Fibroblast of pulmonary artery (primary cell): ENCODE data around the gene ZNF692.

Experiments used
- DNase-seq: peaks from one replicate; pipeline ENCODE4 v3.0.0-alpha.2; 2010; ENCODE audit warnings: low read depth
- H3K4me3 ChIP-seq: replicated peaks from 2 replicates; pipeline ENCODE4 v1.5.1; 2011; ENCODE audit warnings: low read depth, mild to moderate bottlenecking, control low read depth, low read length, moderate library complexity
- TF ChIP-seq, protein P1 (sequence below): IDR thresholded peaks from 2 replicates; pipeline ENCODE4 v1.5.1; 2011; ENCODE audit warnings: mild to moderate bottlenecking, control low read depth, low read length, inconsistent platforms; ENCODE audit errors: missing control alignments

ZNF692 gene

DNA sequence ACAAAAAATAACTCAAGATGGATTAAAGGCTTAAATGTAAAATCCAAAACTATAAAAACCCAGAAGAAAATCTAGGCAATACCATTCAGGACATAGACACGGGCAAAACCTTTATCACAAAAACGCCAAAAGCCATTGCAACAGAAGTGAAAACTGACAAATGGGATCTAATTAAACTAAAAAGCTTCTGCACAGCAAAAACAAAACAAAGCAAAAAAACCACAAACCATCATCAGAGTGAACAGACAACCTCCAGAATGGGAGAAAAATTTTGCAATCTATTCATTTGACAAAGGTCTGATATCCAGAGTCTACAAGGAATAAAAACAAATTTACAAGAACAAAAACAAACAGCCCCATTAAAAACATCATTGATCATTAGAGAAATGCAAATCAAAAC is 42.7 kb upstream of the ZNF692 start:
- H3K4me3 ChIP-seq = no peak overlapping the region
- DNase-seq = no peak
- TF ChIP-seq, protein P1, sequence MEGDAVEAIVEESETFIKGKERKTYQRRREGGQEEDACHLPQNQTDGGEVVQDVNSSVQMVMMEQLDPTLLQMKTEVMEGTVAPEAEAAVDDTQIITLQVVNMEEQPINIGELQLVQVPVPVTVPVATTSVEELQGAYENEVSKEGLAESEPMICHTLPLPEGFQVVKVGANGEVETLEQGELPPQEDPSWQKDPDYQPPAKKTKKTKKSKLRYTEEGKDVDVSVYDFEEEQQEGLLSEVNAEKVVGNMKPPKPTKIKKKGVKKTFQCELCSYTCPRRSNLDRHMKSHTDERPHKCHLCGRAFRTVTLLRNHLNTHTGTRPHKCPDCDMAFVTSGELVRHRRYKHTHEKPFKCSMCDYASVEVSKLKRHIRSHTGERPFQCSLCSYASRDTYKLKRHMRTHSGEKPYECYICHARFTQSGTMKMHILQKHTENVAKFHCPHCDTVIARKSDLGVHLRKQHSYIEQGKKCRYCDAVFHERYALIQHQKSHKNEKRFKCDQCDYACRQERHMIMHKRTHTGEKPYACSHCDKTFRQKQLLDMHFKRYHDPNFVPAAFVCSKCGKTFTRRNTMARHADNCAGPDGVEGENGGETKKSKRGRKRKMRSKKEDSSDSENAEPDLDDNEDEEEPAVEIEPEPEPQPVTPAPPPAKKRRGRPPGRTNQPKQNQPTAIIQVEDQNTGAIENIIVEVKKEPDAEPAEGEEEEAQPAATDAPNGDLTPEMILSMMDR = no peak

DNA sequence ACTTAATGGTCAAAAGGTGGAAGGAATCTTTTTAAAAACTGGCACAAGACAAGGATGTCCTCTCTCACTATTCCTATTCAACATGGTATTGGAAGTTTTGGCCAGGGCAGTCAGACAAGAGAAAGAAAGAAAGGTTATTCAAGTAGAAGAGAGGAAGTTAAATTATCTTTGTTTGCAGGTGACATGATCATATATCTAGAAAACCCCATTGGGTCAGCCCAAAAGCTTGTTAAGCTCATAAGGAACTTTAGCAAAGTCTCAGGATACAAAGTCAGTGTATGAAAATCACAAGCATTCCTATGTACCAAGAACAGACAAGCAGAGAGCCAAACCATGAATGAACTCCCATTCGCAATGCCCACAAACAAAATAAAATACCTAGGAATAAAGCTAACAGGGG is 41.8 kb upstream of the ZNF692 start:
- DNase-seq = no peak
- H3K4me3 ChIP-seq = no peak overlapping the region
- TF ChIP-seq, protein P1 = no peak

DNA sequence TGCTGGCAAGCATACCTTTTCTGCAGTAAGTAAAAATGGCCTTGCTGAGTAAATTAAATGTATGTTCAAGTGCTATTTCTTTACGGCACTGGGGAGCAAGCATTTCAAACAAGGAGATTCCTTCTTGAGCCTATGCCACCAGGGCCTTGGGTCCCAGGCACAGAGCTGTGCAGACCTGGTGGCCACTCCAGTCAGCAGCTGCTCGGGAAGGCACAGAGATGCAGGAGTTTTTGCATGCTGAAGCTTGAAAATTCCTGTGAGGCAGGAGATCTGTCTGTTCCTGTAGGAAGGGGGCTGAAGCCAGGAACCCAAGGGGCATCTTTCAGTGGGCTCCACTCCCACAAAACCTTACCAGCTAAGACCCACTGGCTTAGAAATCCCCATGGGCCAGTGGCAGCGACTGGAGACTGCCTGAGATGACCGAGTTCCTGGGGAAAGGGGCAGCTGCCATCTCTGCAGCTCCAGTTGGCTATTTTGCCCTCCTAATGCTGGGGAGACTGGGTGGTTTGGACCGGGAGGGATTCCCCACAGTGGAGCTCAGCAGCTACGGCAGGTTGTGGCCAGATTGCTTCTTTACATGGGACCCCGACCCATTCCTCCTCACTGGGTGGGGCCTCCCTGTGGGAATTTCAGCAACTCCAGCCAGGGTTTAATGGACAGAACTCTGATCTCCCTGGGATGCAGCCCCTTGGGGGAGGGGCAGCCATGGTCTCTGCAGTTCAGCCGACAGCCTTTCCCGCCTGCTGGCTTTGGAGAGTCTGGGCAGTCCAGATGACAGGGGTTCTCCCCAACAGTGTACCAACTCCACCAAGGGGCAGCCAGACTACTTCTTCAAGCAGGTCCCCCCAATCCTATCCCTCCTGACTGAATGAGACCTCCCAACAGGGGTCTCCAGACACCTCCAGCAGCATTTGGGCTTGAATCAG is 38.8 kb upstream of the ZNF692 start:
- TF ChIP-seq, protein P1 = no peak
- no peak for DNase-seq
- no peak overlapping the region for H3K4me3 ChIP-seq

DNA sequence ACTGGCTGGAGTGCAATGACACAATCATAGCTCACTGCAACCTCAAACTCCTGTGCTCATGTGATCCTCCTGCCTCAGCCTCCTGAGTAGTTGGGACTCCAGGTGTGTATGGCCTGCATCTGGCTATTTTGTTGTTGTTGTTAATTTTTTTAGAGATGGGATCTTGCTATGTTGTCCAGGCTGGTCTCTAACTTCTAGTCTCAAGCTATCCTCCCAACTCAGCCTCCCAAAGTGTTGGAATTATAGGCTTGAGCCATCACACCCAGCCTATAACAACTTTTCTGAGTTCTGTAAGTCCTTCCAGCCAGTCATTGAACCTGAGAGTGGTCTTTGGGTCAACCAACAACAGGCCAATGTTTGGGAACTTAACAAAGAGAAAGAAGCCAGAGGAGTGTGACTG is 36.0 kb upstream of the ZNF692 start:
- no peak for DNase-seq
- no peak overlapping the region for H3K4me3 ChIP-seq
- TF ChIP-seq, protein P1 = no peak

DNA sequence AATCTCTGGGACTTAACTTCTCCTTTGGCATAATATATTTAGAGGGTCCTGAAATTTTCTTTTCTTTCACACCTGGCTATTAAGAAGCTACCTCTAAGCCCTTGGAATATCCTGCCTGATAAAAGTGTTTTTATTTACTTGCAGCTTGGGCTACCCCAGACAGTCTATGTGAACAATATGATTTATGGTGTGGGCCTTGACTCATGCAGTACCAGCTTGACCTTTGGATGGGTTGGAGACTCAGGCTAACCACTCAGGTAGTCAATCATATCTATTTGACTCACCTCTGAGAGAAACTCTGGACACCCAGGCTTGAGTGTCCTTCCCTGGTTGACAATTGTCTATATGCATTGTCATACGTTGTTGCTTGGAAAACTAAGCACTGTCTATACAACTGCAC is 33.7 kb upstream of the ZNF692 start:
- DNase-seq = no peak
- H3K4me3 ChIP-seq = no peak overlapping the region
- TF ChIP-seq, protein P1 = no peak

DNA sequence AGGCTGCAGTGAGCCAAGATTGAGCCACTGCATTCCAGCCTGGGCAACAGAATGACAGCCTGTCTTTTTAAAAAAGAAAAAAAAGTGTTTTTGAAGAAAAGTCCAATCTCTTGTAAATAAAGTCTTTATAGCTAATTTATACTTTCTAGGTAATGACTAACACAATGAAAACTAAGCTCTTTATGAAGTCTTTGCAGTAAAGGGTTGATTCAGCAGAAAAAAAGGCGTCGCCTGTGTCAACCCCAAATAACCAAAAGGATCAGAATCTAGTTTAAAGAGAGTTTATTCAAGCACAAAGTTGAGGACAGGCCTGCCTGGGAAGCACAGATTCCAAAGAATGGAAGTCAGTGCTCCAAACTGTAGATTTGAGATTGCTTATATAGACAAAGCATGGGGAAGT is 32.9 kb upstream of the ZNF692 start:
- H3K4me3 ChIP-seq = no peak overlapping the region
- no peak for DNase-seq

More for the DNA sequence above, 32.9 kb upstream of the ZNF692 start:
- TF ChIP-seq, protein P1 = no peak
